Hindlimb muscle (tissue), 1 donor: ENCODE data around the gene PRTFDC1. TPM values are rescaled to one million over a fixed set of nuclear protein-coding genes. Genes with fewer than 3 reads are reported as not detected.
"Not testable (repeated sequence)": the region's sequence is repeated elsewhere in the genome, so short reads cannot be mapped to it uniquely, and the experiment has no call there.

Experiments
- DNase-seq: peaks from one replicate; pipeline ENCODE4 v3.0.0-alpha.2; 2013
- polyA plus RNA-seq: library from polyadenylated mRNA; unstranded; fragments of 120-200 nt; gene quantifications from one replicate; pipeline ENCODE4 v1.2.1, GENCODE V29; 2013; ENCODE audit not compliant: insufficient read length

PRTFDC1 gene
- polyA plus RNA-seq = 10.1 TPM

- DNase-seq = peak; percentile 76
Observed at GRCh38 chr10:24952143-24952706, at the start of gene PRTFDC1. Gene PRTFDC1, minus strand, starts transcription at chr10:24952606. Its CDS starts 31 bp downstream, at chr10:24952575.

- DNase-seq = no peak
Observed at GRCh38 chr10:24998044-24998443, 45.6 kb upstream of the PRTFDC1 start.

GRCh38 chr10:24995072-24995471 is 42.7 kb upstream of the PRTFDC1 start:
- no peak for DNase-seq

GRCh38 chr10:24993237-24993958 is 41.0 kb upstream of the PRTFDC1 start:
- DNase-seq = no peak

GRCh38 chr10:24992512-24993133 is 40.2 kb upstream of the PRTFDC1 start:
- DNase-seq = no peak

- no peak for DNase-seq
Observed at GRCh38 chr10:24991298-24991697, 38.9 kb upstream of the PRTFDC1 start.

- DNase-seq = no peak
Observed at GRCh38 chr10:24989867-24990266, 37.5 kb upstream of the PRTFDC1 start.

- no peak for DNase-seq
Observed at GRCh38 chr10:24988831-24989640, 36.6 kb upstream of the PRTFDC1 start.

- DNase-seq = peak; percentile 40
Observed at GRCh38 chr10:24984906-24985305, 32.5 kb upstream of the PRTFDC1 start.

GRCh38 chr10:24983946-24984345 is 31.5 kb upstream of the PRTFDC1 start:
- no peak for DNase-seq

GRCh38 chr10:24983130-24983529 is 30.7 kb upstream of the PRTFDC1 start:
- no peak for DNase-seq

- no peak for DNase-seq
Observed at GRCh38 chr10:24982319-24983112, 30.1 kb upstream of the PRTFDC1 start.

- DNase-seq = no peak
Observed at GRCh38 chr10:24981161-24981710, 28.8 kb upstream of the PRTFDC1 start.

GRCh38 chr10:24979685-24980084 is 27.3 kb upstream of the PRTFDC1 start:
- DNase-seq = no peak

- peak; percentile 74 for DNase-seq
Observed at GRCh38 chr10:24974976-24975375, 22.6 kb upstream of the PRTFDC1 start.

GRCh38 chr10:24973163-24973562 is 20.8 kb upstream of the PRTFDC1 start:
- no peak for DNase-seq

GRCh38 chr10:24971374-24971773 is 19.0 kb upstream of the PRTFDC1 start:
- no peak for DNase-seq

- DNase-seq = peak; percentile 69
Observed at GRCh38 chr10:24969841-24970281, 17.5 kb upstream of the PRTFDC1 start.

- DNase-seq = not testable (repeated sequence)
Observed at GRCh38 chr10:24968951-24969350, 16.5 kb upstream of the PRTFDC1 start.

GRCh38 chr10:24968349-24968748 is 15.9 kb upstream of the PRTFDC1 start:
- DNase-seq = no peak

- no peak for DNase-seq
Observed at GRCh38 chr10:24966962-24967481, 14.6 kb upstream of the PRTFDC1 start.
